Smooth muscle cell of the brain vasculature (primary cell): ENCODE results near the gene SLC2A9.
"Not testable (repeated sequence)": the region's sequence is repeated elsewhere in the genome, so short reads cannot be mapped to it uniquely, and the experiment has no call there.

Experiments used
- DNase-seq: peaks from one replicate; pipeline ENCODE4 v3.0.0-alpha.2; 2012; ENCODE audit warnings: low read depth, low spot score

SLC2A9 gene

GRCh38 chr4:9927341-9928007 lies 93.8 kb downstream of the SLC2A9 start:
- DNase-seq, result no peak

GRCh38 chr4:9926586-9926985 lies 94.7 kb downstream of the SLC2A9 start:
- no peak for DNase-seq

GRCh38 chr4:9925750-9926439 lies 95.4 kb downstream of the SLC2A9 start:
- no peak for DNase-seq

DNA sequence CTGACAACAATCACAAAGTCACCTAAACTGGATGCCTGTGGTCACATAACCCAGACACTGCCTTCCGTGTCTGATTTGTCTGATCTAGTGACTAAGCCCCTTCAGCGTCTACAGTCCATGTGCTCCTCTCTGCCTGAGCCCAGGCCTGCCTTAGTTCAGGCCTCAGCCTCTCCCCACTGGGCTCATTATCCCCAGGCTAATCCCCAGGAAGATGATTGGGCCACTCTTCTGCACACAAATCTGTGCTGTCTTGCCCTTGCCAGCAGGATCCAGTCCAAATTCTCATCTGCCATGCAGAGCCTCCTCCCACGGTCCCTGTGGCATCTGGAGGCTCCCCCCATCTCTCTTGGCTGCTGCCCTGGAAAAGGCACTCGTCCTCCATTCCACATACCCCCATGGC lies 96.5 kb downstream of the SLC2A9 start:
- DNase-seq, result no peak

- no peak for DNase-seq
Observed at GRCh38 chr4:9923195-9923812, 98.0 kb downstream of the SLC2A9 start.

GRCh38 chr4:9921326-9921725 lies 100.0 kb downstream of the SLC2A9 start:
- DNase-seq, result no peak

- no peak for DNase-seq
Observed at GRCh38 chr4:9920029-9920428, 101.3 kb downstream of the SLC2A9 start.

DNA sequence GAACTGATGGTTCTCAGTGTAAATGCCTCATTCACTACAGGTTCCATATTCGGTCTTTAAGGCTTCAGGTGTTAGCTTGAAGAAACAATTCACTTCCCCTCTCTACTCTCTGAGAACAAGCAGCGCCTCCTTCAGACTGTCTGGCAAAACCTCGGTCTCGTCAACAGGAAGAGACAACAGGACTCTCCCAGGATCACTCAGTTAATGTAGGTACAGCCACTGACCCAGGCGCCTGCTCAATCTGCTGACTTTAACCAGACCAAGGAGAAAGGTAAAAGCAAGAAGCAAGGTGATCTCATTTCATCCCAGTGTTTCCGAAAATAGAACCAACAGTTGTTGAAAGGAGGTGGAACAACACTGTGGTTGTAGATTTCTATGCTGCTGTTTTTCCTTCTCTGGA lies 102.2 kb downstream of the SLC2A9 start:
- no peak for DNase-seq

GRCh38 chr4:9918484-9918883 lies 102.8 kb downstream of the SLC2A9 start:
- no peak for DNase-seq

DNA sequence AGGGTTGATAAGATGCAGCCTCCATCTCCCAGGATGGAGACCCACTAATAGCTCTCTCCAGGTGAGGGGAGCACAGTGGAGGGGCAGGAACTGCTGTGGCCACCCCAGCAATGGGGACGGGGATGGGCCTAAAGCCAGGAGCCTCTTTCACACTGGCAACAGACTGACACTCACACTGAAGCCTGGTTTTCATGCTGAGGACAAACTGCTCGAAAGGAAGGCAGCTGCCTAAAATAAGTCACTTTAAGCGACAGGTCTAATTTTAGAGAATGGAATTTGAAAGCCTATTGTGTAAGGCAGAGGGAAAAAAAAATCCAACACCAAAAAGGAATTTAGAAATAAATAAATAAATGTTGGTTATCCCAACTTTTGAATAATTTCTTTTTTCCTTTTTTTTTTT lies 104.4 kb downstream of the SLC2A9 start:
- DNase-seq, result no peak

DNA sequence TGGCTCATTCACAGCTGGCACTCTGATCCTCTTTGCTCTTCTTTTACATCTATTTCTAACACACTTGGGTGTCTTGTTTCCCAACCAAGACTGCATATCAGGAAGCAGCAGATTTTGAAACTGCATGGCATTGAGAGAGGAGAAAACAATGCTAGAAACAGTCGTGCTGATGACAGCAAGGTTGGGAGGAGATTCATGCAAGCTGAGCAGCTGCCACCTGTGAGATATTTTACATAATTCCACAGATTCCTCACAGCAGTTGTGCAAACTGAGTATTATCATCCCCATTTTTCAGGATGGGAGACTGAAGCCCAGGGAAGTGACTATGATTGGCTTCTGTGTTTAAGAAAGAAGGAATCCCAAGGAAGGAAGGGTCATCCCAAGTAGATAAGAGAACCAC lies 105.0 kb downstream of the SLC2A9 start:
- DNase-seq, result no peak

- DNase-seq, result no peak
Observed at GRCh38 chr4:9913846-9914245, 107.5 kb downstream of the SLC2A9 start.

- DNase-seq, result no peak
Observed at GRCh38 chr4:9906996-9907395, 114.3 kb downstream of the SLC2A9 start.

- DNase-seq, result no peak
Observed at GRCh38 chr4:9904976-9905587, 116.2 kb downstream of the SLC2A9 start.

DNA sequence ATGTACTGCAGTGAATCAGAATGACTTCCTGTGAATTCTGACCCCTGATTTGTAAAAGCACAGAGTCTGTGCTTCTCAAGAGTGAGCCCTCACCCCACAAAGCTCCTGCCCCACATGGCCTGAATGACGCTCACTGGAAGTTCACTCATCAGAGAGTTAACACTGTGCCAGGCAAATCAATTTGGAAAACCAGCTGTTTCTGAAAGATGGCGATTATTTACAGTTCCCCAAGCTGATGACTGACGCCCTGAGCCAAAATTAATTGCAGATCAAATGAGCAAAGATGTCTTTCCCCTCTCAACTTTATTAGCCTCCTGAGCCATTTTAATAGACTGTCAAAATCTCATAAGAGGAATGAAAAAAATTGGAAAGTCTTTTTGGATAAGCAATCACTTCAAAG lies 118.0 kb downstream of the SLC2A9 start:
- no peak for DNase-seq

GRCh38 chr4:9901257-9901656 lies 120.0 kb downstream of the SLC2A9 start:
- no peak for DNase-seq

DNA sequence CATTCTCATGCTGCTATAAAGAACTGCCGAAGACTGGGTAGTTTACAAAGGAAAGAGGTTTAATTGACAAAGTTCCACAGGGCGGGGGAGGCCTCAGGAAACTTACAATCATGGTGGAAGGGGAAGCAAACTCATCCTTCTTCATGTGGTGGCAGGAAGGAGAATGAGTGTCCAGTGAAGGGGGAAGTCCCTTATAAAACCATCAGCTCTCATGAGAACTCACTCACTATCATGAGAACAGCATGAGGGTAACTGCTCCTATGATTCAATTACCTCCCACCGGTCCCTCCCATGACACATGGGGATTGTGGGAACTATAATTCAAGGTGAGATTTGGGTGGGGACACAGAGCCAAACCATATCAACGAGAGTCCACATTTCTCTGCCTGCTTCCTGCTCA lies 120.7 kb downstream of the SLC2A9 start:
- not testable (repeated sequence) for DNase-seq

DNA sequence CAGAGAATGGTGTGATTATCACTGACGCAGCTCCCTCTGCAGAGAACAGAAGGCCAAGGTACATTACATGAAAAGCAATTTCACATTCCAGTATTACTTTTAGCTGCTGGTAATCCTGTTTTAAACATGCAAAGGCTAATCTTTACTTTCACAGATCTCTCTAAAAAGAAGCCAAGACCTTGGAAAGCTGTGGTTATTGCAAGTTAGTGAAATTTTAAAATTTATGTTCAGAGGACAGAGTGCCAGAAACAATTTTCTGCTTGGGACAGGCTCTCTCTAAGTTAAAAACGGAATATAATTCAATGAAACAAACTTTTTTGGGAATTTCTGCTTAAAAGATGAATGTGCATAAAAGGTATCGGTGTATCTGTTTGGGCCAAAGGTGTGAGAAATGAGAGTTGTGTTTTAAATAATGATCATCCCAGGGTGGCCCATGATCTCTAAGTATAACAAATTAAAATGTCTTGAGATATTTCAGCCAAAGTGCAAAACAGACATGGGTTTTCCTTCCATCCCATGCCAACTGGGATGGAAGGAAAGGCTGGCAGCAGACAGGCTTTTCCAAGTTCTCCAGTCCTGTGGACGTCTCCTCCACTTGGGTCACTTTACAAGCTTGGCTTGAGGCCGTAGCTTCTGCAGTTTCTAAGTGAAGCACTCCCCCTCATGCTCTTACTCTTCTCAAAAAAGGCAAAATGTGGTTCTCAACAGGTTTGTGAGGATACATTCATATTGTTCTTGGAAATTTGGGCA lies 121.8 kb downstream of the SLC2A9 start:
- DNase-seq, result no peak

DNA sequence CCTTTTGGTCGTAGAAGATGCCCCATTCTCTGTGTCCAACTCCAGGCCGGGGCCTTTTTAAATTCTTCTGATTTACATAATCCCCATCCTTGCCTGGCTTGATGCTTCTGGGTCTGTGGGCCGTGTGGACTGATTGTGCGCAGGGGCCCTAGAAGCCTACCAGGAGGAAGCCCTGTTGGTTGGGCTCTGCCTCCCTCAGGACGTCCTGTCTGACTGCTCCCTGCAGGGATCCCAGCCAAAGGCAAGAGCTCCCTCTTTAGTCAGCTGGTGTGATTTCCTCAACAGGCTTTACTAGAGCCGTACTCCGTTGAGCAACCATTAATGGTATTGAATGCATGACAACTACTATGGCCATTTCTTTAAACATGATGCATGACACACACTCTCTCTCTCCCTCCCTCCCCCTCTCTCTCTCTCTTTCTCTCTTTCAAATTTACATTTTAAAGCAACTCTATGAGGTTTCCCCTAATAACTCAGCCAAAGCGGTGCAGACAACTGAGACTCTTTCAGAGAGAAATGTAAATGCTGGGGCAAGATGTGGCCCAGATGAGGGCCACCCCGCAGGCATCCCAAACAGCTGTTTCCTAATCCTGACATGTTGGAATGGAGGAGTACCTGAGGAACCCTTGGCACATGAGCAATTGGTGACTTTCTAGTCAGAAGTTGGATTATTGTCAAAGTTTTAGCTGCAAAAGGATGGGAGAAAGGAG lies 122.5 kb downstream of the SLC2A9 start:
- DNase-seq, result no peak

GRCh38 chr4:9895333-9895705 lies 126.0 kb downstream of the SLC2A9 start:
- DNase-seq, result no peak

GRCh38 chr4:9894644-9895332 lies 126.5 kb downstream of the SLC2A9 start:
- DNase-seq, result no peak
